OCI-LY1 (cell line): ENCODE results near the gene CARD11.

ENCODE experiments used
- H2AFZ ChIP-seq: fragments of 200-600 bp; sonication (generic), shearing (Covaris generic); 2 replicates; pipeline ENCODE4 v1.6.0; 2014; ENCODE audit warnings: antibody characterized with exemption, mild to moderate bottlenecking, low read length
- H3F3A ChIP-seq: fragments of 200-600 bp; sonication (generic), shearing (Covaris generic); 2 replicates; pipeline ENCODE4 v1.6.0; 2014; ENCODE audit warnings: mild to moderate bottlenecking, antibody characterized with exemption, low read length, moderate library complexity; ENCODE audit not compliant: insufficient read depth
- H3K27ac ChIP-seq: fragments of 200-600 bp; sonication (generic); 2 replicates; pipeline ENCODE4 v1.5.1; 2014; ENCODE audit warnings: low read length, mixed run types, mild to moderate bottlenecking, low read depth; ENCODE audit not compliant: poor library complexity, severe bottlenecking
- H3K27me3 ChIP-seq: fragments of 200-600 bp; sonication (generic); 2 replicates; pipeline ENCODE4 v1.6.0; 2014; ENCODE audit warnings: antibody characterized with exemption, mild to moderate bottlenecking, low read length, moderate library complexity; ENCODE audit not compliant: insufficient read depth
- H3K36me3 ChIP-seq: fragments of 200-600 bp; sonication (generic); 2 replicates; pipeline ENCODE4 v1.6.1; 2014; ENCODE audit warnings: mild to moderate bottlenecking, antibody characterized with exemption, low read length, moderate library complexity, mixed read lengths; ENCODE audit not compliant: insufficient read depth
- H3K4me1 ChIP-seq: fragments of 200-600 bp; sonication (generic); 2 replicates; pipeline ENCODE4 v1.5.1; 2014; ENCODE audit warnings: mild to moderate bottlenecking, low read length, moderate library complexity; ENCODE audit not compliant: insufficient read depth, severe bottlenecking
- H3K4me2 ChIP-seq: fragments of 200-600 bp; sonication (generic), shearing (Covaris generic); 2 replicates; pipeline ENCODE4 v1.6.1; 2014; ENCODE audit warnings: low read length
- H3K4me3 ChIP-seq: fragments of 200-600 bp; sonication (generic); 2 replicates; pipeline ENCODE4 v1.5.1; 2014; ENCODE audit warnings: low read length, low read depth, mild to moderate bottlenecking, mixed read lengths; ENCODE audit not compliant: poor library complexity, severe bottlenecking
- H3K79me2 ChIP-seq: fragments of 200-600 bp; shearing (Covaris generic); 2 replicates; pipeline ENCODE4 v1.6.1; 2016; ENCODE audit warnings: mixed run types, low read length, mixed read lengths; ENCODE audit not compliant: insufficient read depth
- H3K9ac ChIP-seq: fragments of 200-600 bp; sonication (generic), shearing (Covaris generic); 2 replicates; pipeline ENCODE4 v1.6.1; 2014; ENCODE audit warnings: mild to moderate bottlenecking, low read length, mixed read lengths
- H3K9me2 ChIP-seq: fragments of 200-600 bp; sonication (generic), shearing (Covaris generic); 2 replicates; pipeline ENCODE4 v1.6.1; 2014; ENCODE audit warnings: low read depth, mild to moderate bottlenecking, low read length, mixed read lengths
- H3K9me3 ChIP-seq: fragments of 200-600 bp; shearing (Covaris generic); 2 replicates; pipeline ENCODE4 v1.6.1; 2014; ENCODE audit warnings: low read length, mixed read lengths
- H4K20me1 ChIP-seq: fragments of 200-600 bp; sonication (generic), shearing (Covaris generic); 2 replicates; pipeline ENCODE4 v1.6.0; 2016; ENCODE audit warnings: mild to moderate bottlenecking, low read length; ENCODE audit not compliant: insufficient read depth
- CTCF ChIP-seq: fragments of 200-600 bp; sonication (generic), shearing (Covaris generic); IDR thresholded peaks from 2 replicates; pipeline ENCODE4 v1.5.1; 2017; ENCODE audit warnings: mild to moderate bottlenecking, antibody characterized with exemption, low read length, moderate library complexity, mixed read lengths
- EZH2 ChIP-seq: fragments of 200-600 bp; sonication (generic), shearing (Covaris generic); IDR thresholded peaks from 2 replicates; pipeline ENCODE4 v1.8.0; 2017; ENCODE audit warnings: borderline replicate concordance, mixed run types, mild to moderate bottlenecking, antibody characterized with exemption, low read length, moderate library complexity, mixed read lengths

Gene CARD11

GRCh38 chr7:2928256-2928612 lies 115.4 kb downstream of the CARD11 start:
- H3K27me3 ChIP-seq, result no peaks in the 10 kb centered on the region
- peaks cover 22% of the 10 kb centered on the region for H3K36me3 ChIP-seq
- H3K27ac ChIP-seq, result peak overlapping the region; percentile 92
- H4K20me1 ChIP-seq, result no peaks in the 10 kb centered on the region
- H3K9ac ChIP-seq, result no peak overlapping the region; the same call in 1 of the 2 replicates
- H3K4me2 ChIP-seq, result peak overlapping the region; percentile 45
- H3K9me3 ChIP-seq, result no peaks in the 10 kb centered on the region
- no peaks in the 10 kb centered on the region for H3F3A ChIP-seq
- TF ChIP-seq EZH2 (no peak), CTCF (no peak)
- no peak overlapping the region for H2AFZ ChIP-seq
- H3K4me1 ChIP-seq, result peaks cover 31% of the 10 kb centered on the region
- no peaks in the 10 kb centered on the region for H3K9me2 ChIP-seq
- no peaks in the 10 kb centered on the region for H3K79me2 ChIP-seq
- H3K4me3 ChIP-seq, result peak overlapping the region; percentile 30

GRCh38 chr7:2927592-2927991 lies 116.1 kb downstream of the CARD11 start:
- no peaks in the 10 kb centered on the region for H3K79me2 ChIP-seq
- TF ChIP-seq EZH2, result no peak
- no peak for TF ChIP-seq CTCF
- H3K27ac ChIP-seq, result peak overlapping the region; percentile 92
- no peaks in the 10 kb centered on the region for H3K9me2 ChIP-seq
- H3K9me3 ChIP-seq, result no peaks in the 10 kb centered on the region
- H2AFZ ChIP-seq, result no peak overlapping the region
- no peaks in the 10 kb centered on the region for H4K20me1 ChIP-seq
- no peaks in the 10 kb centered on the region for H3K27me3 ChIP-seq
- no peak overlapping the region for H3K9ac ChIP-seq
- H3K36me3 ChIP-seq, result peaks cover 18% of the 10 kb centered on the region; the same call in 1 of the 2 replicates
- H3F3A ChIP-seq, result no peaks in the 10 kb centered on the region
- no peak overlapping the region for H3K4me2 ChIP-seq
- H3K4me1 ChIP-seq, result peaks cover 31% of the 10 kb centered on the region
- H3K4me3 ChIP-seq, result no peak overlapping the region

- Histone ChIP-seq H4K20me1 (no peaks in the 10 kb centered on the region), H2AFZ (no peak overlapping the region), H3K9ac (no peak overlapping the region), H3K9me3 (no peaks in the 10 kb centered on the region), H3K4me1 (peaks cover 31% of the 10 kb centered on the region), H3K4me2 (no peak overlapping the region), H3K4me3 (no peak overlapping the region), H3K79me2 (no peaks in the 10 kb centered on the region), H3K27ac (peak overlapping the region; percentile 92), H3K27me3 (no peaks in the 10 kb centered on the region), H3F3A (no peaks in the 10 kb centered on the region), H3K9me2 (no peaks in the 10 kb centered on the region), H3K36me3 (peaks cover 18% of the 10 kb centered on the region; the same call in 1 of the 2 replicates)
- TF ChIP-seq CTCF (peak; percentile 11; the same call in 1 of the 2 replicates), EZH2 (no peak)
These were observed 116.7 kb downstream of the CARD11 start for GRCh38 chr7:2926896-2927405.
